ENCODE results near the gene WIPF1.
A peak's percentile ranks its signal among the peaks of the same experiment; 100 is the strongest.
"Not testable (repeated sequence)": the region's sequence is repeated elsewhere in the genome, so short reads cannot be mapped to it uniquely, and the experiment has no call there.

WIPF1 gene

DNA sequence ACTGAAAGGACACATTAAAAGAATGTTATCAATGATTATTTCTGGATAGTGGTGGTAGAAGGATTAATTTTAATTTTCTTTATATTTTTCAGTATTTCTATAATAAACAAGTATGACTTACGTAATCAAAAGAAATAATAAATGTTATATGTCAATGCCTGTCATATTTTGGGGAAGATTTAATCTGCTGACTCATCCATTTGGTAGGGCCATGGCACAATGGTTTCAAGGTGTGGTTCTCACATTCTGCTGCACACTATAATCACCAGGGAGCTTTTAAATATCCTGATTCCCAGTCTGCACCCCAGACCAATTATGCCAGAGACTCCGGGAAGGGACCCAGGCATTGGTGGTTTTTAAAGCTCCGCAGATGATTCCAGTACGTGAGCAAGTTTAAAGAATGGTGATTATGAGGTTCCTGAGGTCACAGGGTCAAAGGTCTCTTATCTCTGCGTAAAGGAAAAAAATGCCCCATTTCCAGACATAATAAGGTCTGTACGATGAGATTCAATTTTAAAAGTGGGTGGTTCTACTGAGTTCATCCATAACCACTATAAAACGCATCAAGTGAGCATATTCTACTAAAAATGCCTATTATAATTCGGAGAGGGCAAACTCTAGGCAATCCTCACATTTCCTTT, 27.2 kb downstream of the WIPF1 start:
- no peak for DNase-seq

DNA sequence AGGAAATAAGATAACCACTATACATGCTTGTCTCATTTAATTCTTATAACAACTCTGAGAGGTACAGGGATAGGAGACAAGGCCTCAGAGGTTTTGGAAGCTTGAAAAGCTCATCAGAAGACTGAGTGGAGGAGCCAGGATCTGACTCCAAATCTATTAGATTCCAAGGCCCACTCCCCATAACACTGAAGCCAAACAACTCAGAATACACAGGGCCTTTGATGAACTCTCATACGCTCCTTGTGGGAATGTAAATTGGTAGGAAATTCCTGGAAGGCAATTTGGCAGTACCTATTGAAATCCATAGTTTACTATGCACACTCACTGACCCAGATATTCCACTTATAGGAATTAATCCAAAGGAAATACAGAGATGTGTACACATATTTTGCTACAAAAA, 27.9 kb downstream of the WIPF1 start:
- no peak for DNase-seq

DNA sequence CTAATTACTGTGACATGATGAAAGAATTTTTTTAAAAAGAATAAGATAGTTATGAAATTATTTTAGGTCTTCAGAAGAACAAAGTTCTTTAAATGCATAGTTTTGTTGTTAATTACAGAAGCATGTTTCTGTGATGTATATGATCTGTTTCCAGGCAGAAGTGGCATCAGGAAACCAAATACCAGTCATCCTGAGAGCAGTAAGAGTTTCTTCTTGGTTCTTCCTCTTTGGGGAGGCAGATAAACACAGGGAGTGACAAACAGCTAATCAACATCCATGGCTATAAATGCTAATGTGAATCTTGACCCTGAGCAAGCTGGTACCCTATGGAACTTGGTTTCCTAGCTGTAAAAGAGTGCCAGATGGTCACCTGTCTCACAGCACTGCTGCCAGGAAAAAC, 29.2 kb downstream of the WIPF1 start:
- DNase-seq: no peak

DNA sequence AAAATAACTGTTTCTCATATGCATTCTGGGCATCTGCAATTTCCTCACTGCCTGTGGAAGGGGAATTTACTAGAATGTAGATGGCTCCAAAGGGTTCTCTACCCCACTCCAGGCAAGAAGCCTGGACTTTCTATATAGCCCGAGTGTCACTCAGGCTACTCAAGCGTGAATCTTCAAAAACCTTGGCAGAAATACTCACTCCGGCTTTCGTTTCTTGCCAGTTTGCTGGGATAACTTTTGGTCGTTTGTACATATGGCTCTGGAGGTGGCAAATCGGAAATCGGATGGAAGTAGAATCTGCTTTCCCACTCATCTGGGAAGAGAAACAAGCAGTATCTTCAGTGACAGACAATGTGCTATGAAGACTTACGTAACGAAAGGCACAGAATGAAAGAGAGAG, 30.7 kb downstream of the WIPF1 start:
- no peak for DNase-seq

DNA sequence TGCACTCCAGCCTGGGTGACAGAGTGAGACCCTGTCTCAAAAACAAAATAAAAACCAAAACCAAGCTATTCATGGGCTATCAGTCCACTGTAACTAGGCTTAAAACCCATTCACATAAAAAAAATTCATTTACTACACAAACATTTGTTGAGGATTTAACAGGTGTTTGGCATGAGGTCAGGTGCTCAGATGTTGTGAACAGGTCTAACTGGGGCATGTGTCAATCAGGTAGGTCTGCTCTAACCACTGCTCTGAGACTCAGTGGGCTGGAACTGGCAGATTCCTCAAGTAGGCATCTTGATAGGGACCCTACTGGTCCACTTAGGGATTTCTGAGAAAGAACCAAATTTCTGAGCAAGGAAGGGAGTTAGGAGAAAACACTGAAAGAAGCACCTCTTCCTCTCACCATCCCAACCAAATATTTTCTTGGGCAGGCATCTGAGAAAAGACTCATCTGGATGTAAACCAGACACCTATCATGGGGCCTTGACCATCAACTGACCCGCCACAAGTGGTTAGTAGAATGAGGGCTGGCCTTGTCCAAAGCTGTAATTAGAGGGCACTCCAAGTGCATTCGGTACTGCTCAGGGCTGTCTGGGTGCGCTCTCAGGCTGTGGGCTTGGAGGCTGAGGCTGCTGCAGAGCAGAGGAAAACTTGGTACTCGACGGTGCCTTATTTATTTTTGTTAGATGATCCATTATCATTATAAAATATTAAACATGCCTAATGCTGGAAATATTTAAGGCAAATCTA, 33.9 kb downstream of the WIPF1 start:
- DNase-seq: no peak

DNA sequence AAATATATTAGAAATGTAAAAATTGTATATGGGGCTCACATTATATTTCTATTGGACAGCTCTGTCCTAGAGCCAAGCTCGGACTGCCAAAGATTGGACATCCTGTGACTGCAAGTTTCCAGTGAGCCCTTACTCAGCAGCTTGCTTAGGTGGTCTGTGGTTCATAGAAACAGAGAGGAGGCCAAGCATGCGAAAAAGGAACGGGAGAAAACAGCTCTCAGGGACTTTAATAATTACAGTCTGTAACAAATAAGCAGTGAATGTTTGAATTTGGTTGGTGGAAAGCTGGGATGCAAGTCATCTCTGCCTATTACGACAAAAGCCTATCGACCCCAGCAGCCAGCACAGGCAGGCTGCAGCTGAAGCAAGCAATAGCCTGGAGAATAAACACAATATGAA, 35.6 kb downstream of the WIPF1 start:
- no peak for DNase-seq

DNA sequence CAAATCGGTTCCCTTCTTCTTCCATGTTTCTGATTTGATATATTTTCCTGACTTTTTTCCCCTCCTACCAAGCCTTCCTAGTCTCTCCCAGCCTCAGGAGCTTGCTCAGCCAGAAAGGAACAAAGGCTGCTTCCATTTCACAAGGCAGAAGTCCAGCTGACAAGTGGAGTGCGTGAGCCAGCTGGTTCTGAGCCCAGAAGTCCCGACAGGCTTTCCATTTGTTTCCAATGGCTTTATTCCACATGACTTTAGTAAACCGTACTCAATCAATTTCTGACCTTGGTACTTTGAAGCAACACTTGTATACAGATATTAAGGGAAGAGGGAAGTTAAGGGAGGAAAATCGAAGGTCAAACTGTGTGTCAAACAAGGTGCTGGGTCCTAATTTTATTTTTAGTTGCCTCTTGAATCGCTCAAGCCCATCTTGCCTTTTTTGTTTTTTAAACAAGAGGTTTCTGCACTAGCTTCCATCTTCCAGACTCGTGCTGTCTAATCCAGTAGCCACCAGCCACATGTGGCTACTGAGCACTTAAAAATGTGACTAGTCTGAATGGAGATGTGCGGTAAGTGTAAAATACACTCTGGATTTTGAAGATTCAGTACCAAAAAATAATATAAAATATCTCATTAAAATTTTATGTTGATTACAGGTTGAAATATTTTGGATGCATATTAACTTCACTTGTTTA, 36.2 kb downstream of the WIPF1 start:
- DNase-seq: peak; percentile 78

DNA sequence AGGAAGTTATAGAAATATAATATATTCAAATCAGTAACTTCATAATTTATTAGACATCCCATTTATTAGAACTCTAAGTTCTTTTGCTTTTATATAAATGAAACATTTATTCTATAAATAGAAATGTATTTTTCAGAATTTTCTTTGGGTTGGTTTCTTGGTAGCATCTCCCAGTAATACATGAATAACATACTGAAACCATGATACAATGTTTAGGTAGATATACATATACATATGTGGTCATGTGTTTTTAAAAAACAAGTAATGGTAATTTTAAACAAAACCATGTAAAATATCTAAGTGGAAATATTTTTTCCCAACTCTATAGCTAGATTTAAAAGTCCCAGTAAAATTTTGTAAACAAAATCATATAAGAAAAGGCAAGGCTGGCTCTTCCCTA, 36.9 kb downstream of the WIPF1 start:
- no peak for DNase-seq

DNA sequence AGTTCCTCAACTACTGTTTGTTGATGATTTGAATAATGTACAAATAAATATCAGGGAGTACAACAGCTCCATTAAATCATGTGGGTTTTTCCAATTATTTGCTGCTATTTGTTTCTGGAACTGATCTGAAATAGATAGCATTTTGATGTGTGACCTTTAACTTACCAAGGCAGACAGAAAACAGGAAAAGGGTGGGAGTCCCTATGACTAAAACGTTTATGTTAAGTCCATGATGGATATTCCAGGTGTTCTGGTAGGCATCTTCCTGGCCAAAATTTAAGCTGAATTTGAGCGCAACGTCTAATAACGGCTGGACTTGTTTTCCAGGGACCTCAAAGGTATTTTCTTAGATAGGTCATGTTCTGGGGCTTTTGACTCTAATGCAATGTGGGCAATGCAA, 41.6 kb downstream of the WIPF1 start:
- no peak for DNase-seq

DNA sequence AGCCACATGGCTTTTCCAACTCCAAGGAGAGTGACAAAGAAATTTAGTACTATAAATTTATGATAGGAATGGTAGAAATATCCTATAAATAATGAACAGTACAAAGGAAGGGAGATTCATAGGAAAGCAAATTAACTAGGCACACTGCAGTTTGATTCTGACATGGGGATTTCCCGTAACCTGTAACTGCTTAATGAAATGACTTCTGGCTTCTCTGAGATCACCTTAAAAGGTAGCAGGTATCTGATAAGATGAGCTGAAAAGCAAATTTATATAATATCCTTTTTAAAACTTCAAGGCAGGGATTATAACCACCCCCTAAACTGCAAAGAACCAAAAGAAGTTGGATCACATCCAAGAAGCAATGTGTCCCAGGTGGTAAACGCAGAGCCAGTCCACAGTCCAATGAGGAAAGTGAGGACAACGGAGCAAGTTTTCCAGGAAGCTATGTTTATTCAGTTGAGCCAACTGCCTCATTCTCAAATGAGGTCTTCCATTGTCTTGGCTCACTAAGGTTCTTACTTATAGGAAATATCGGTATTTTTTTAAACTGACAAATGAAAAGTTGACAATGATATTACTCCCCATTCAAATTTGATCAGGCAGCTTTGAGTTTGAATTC, 43.0 kb downstream of the WIPF1 start:
- no peak for DNase-seq

DNA sequence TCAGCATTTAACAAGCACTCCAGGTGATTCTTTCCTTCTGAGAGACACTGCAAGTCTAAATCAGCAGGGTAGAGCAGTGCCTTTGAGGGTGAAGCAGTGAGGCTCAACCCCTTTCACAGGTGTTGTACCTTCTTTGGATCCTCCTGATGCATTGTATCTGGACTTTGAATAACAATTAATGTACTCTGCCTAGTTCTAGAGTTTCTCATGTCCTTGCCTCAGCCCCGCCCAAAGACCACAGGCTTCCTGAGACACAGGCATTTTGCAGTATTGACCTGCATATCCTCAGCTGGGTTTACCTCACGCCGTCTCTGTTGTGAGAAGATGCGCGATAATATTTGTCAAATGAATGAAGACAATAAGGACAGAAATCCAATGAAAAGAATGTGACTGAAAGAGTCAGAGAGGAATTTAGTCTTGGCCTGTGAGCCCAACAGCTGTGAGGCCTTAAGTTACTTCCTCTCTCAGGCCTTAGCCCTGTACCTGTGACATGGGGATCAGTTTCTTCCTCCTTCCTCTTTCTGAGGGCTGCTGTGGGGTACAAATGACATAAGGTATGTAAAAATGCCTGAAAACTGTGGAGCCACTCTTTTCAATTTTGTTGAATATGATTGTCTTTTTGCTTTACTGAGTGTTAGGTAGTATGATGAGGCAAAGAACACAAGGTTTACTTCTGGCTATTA, 43.7 kb downstream of the WIPF1 start:
- DNase-seq: no peak

DNA sequence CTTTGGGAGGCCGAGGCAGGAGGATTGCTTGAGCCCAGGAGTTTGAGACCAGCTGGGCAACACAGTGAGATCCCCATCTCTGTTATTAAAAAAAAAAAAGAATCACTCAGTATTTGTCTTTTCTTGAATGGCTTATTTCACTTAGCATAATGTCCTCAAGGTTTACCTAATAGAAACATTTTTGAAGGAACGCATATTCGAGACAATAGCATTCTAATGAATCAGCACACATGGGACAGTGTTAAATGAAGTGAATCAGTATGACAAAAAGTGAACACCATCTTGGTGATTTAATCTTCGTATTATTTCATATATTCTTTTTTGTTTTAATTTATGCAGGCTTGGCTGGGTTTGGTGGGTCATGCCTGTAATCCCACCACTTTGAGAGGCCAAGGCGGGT, 44.7 kb downstream of the WIPF1 start:
- no peak for DNase-seq

DNA sequence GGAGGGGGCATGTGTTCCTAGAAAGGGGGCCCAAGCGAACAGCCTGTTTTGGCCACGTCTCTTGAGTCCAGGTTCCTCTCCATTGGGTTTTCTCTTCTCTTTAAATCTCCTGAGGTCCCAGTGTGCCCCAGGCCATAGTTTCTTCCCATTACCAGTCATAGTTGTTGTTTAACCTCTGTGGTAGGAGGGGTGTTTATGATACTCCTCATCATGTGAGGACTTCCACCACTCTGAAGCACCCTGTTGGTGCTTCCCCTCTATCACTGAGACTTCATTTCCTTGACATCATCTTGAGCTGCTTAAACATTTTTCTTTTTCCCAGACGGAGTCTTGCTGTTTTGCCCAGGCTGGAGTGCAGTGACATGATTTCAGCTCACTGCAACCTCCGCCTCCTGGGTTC, 45.9 kb downstream of the WIPF1 start:
- DNase-seq: no peak

DNA sequence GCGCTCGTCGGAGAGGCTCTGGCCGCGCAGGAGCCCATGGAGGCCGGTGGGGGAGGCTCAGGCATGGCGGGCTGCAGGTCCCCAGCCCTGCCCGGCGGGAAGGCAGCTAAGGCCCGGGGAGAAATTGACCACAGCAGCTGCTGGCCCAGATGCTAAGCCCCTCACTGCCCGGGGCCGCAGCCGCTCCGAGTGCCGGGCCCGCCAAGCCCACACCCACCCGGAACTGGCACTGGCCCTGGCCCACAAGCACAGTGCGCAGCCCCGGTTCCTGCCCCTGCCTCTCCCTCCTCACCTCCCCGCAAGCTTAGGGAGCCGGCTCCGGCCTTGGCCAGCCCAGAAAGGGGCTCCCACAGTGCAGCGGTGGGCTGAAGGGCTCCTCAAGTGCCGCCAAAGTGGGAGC, 49.0 kb downstream of the WIPF1 start:
- not testable (repeated sequence) for DNase-seq

DNA sequence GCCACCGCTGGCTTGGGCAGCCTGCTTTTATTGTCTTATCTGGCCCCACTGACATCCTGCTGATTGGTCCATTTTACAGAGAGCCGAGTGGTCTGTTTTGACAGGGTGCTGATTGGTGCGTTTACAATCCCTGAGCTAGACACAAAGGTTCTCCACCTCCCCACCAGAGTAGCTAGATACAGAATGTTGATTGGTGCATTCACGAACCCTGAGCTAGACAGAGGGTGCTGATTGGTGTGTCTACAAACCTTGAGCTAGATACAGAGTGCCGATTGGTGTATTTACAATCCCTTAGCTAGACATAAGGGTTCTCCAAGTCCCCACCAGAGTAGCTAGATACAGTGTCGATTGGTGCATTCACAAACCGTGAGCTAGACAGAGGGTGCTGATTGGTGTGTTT, 49.6 kb downstream of the WIPF1 start:
- not testable (repeated sequence) for DNase-seq

DNA sequence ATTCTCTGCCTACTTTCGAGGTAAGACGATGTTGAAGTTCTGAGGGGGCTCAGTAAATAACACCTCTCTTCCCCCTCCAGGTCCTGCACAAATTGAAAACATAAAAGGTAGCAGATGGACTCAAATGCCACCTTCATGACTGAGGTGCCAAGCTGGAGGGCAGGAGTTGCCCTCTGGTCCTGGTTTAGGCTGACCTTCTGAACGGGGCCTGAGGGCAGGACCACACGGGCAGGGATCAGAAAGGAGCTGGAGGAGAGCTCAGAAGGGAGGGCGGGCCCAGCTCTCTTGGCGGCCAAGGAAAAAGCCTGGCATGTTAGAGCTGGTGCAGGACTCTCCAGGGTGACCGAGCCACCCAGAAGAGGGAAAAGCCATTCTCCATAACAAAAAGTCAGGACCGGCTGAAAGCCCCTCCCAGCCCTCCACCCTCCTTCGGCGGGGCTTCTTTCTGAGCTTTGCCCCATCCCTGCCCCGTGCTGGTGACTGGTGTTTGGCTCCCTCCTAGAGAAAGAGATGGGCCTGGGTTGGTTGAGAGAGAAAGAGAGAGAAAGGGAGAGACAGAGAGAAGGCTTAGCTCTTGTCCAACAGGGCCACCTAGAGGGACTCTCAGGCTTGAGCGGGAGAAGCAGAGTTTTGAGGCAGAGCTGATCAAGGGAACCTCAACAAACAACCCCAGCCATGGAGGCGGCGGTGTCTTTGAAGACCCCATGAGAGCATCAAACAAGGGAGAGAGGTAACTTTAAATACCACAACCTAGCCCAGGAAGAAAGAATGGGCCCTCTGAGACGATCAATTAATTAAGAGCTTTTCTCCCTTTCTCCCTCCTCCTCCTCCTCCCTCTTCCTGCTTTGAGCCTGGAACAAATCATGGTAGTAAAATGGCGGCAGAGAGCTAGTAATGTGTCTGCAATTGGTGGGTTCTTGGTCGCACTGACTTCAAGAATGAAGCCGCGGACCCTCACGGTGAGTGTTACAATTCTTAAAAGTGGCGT, 50.8 kb downstream of the WIPF1 start:
- DNase-seq: no peak

DNA sequence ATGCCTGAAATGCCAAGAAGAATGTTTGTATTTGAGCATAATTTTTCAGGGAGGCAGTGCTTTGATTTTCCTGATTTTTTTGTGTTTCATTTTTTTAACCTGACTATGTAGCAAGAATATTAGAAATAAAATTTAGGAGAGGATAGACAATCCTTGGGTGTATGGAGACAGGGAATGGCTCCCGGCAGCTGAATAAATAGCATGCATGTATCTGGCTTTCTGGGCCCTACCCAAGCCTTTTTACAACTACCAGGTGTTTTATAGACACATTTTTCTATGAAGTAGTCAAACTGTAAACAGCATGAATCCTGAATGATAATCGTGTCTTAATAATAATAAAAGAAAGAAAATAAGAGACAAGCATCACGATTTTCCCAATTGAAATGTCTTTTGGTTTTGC, 52.4 kb downstream of the WIPF1 start:
- DNase-seq: no peak

DNA sequence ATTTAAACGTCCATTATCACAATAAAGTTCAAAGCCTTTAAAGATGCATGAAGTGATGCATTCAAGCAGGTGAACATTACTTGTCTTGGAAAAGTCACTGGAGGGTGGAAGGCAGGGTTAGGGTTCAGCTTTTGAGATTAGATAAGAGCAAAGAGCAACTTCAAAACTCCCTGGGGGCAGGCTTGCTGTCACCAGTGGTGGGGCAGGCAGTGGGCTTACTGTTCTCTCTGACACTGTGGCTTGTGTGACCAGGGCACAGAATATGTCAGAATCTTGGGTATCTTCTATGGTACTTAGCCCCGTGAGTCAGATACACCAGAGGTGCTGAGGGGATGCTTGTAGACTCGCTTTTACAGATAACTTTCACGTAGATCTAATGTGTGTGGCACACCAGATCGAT, 52.8 kb downstream of the WIPF1 start:
- DNase-seq: no peak

DNA sequence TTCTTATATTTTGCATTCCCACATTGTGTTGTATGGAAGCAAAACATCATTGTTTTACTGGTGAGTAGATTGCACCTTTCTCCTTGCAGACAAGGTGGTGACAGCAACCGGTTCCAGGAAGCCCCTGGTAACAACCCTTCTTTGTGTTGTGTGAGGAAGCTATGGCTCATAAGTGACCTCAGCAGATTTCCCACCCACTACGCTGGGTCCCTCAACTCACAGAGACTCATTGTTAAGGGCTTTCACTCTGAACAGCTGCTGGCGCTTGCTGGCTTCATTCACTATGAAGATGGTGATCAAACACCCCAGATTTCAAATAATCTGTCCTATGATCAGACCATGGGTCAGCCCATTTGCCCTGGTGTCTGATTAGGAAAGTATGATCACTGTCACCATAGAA, 53.4 kb downstream of the WIPF1 start:
- DNase-seq: no peak

DNA sequence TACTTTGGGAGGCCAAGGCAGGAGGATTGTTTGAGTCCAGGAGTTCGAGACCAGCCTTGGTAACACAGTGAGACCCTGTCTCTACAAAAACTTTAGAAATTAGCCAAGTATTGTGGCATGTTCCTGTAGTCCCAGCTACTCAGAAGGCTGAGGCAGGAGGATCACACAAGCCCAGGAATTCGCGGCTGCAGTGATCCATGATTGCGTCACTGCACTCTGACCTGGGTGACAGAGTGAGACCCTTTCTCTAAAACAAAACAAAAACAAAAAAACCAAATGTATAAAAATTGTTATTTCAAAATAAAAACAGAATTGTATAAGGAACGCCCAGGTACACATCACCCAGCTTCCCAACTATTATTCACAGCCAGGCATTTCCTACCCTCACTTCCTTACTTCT, 56.7 kb downstream of the WIPF1 start:
- no peak for DNase-seq

DNA sequence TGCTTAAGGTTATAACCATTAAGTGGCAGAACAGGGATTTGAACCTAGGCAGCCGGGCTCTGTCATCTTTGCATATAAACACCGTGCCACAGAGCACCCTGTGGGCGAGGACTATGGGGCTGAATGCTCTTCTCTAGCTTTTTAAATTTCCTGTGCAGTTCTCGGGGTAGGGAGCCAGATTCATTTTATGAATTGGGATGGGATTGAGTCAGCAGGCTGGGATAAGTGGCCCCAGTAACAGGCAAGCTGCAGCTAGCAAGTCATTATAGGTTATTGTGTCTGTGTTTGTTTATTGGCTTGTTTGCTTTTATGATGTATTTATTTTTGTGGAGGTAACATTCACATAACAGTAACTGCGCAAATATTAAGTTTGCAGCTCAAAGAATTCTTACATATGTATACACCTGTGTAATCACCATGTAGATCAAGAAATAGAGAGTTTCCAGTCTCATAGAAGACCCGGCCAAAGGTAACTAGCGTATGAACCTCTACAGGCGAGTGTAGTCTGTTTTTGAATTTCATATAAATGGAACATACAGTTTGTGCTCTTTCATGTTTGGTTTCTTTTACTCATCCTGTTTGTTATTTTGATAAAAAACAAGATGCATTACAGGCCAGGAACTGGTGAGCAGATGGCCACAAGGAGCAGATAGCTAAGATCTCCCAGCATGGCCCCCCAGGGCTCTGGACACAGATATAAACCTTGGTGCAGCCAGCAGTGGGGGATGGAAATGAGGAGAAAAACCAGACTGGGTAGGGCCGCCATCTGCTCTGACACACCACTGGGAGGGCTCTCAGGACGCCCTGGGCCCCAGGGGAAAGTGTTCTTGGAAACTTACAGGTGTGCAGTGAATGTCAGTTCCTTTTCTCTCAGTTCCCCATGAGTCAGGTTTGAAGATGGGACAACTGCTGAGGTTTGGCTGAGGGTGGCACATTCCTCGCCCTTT, 61.6 kb downstream of the WIPF1 start:
- DNase-seq: no peak

All from NCI-H2029 (cell line).